Trophoblast cell (in vitro differentiated cells and primary cell): ENCODE results near the gene ALKAL2.

ENCODE experiments used
- DNase-seq, 2 donors: peaks; one replicate each; pipeline ENCODE4 v3.0.0-alpha.2; 2016
- H2AFZ ChIP-seq: 2 replicates; pipeline ENCODE4 v1.6.1; 2013; ENCODE audit warnings: low read length, moderate library complexity, mild to moderate bottlenecking; ENCODE audit not compliant: insufficient read depth, poor library complexity
- H2AK5ac ChIP-seq: 2 replicates; pipeline ENCODE4 v1.6.1; 2013; ENCODE audit warnings: mild to moderate bottlenecking, low read length
- H2BK120ac ChIP-seq: 2 replicates; pipeline ENCODE4 v1.6.1; 2013; ENCODE audit warnings: low read length, mild to moderate bottlenecking, moderate library complexity; ENCODE audit not compliant: insufficient read depth, poor library complexity
- H2BK12ac ChIP-seq: 2 replicates; pipeline ENCODE4 v1.6.1; 2013; ENCODE audit warnings: mild to moderate bottlenecking, low read length, moderate library complexity
- H2BK5ac ChIP-seq: 2 replicates; pipeline ENCODE4 v1.6.1; 2013; ENCODE audit warnings: low read length, low read depth, moderate library complexity, mild to moderate bottlenecking; ENCODE audit not compliant: poor library complexity
- H3K14ac ChIP-seq: 2 replicates; pipeline ENCODE4 v1.6.1; 2013; ENCODE audit warnings: mild to moderate bottlenecking, low read length
- H3K18ac ChIP-seq: 2 replicates; pipeline ENCODE4 v1.6.1; 2013; ENCODE audit warnings: mild to moderate bottlenecking, low read length
- H3K23ac ChIP-seq: 2 replicates; pipeline ENCODE4 v1.6.1; 2013; ENCODE audit warnings: low read length
- H3K27ac ChIP-seq: 2 replicates; pipeline ENCODE4 v1.5.1; 2013; ENCODE audit warnings: low read depth, mild to moderate bottlenecking, inconsistent platforms, low read length, moderate library complexity
- H3K27me3 ChIP-seq: 2 replicates; pipeline ENCODE4 v1.6.1; 2013; ENCODE audit warnings: inconsistent platforms, mild to moderate bottlenecking, low read length, moderate library complexity; ENCODE audit not compliant: insufficient read depth
- H3K36me3 ChIP-seq, 2 experiments: 1 replicate in 1 of 2; 2 replicates in 1 of 2; pipeline ENCODE4 v1.6.1; 2013; ENCODE audit warnings: low read length in 2 of 2, mild to moderate bottlenecking in 2 of 2, moderate library complexity in 1 of 2; ENCODE audit not compliant: insufficient read depth in 2 of 2, control insufficient read depth in 1 of 2
- H3K4ac ChIP-seq: 2 replicates; pipeline ENCODE4 v1.6.1; 2013; ENCODE audit warnings: low read depth, mild to moderate bottlenecking, low read length, moderate library complexity
- H3K4me1 ChIP-seq, 2 experiments: 1 replicate in 1 of 2; 2 replicates in 1 of 2; pipeline ENCODE4 v1.6.1; 2013; ENCODE audit warnings: low read length in 2 of 2, mild to moderate bottlenecking in 2 of 2, moderate library complexity in 1 of 2; ENCODE audit not compliant: insufficient read depth in 2 of 2, control insufficient read depth in 1 of 2
- H3K4me2 ChIP-seq: 2 replicates; pipeline ENCODE4 v1.6.1; 2013; ENCODE audit warnings: inconsistent platforms, mild to moderate bottlenecking, low read length, moderate library complexity
- H3K4me3 ChIP-seq: 2 replicates; pipeline ENCODE4 v1.5.1; 2013; ENCODE audit warnings: mild to moderate bottlenecking, low read depth, low read length, inconsistent platforms
- H3K79me1 ChIP-seq: one replicate; pipeline ENCODE4 v1.6.1; 2013; ENCODE audit warnings: low read length
- H3K79me2 ChIP-seq: 2 replicates; pipeline ENCODE4 v1.6.1; 2013; ENCODE audit warnings: low read length, mild to moderate bottlenecking; ENCODE audit not compliant: control insufficient read depth, insufficient read depth, poor library complexity
- H3K9ac ChIP-seq: 2 replicates; pipeline ENCODE4 v1.6.1; 2013; ENCODE audit warnings: mild to moderate bottlenecking, low read length
- H3K9me3 ChIP-seq: 2 replicates; pipeline ENCODE4 v1.6.1; 2013; ENCODE audit warnings: low read depth, mild to moderate bottlenecking, control low read depth, inconsistent platforms, low read length; ENCODE audit not compliant: insufficient read depth
- H4K12ac ChIP-seq: 2 replicates; pipeline ENCODE4 v1.6.1; 2013; ENCODE audit warnings: low read depth, mild to moderate bottlenecking, low read length, moderate library complexity
- H4K8ac ChIP-seq: 2 replicates; pipeline ENCODE4 v1.6.1; 2013; ENCODE audit warnings: low read depth, mild to moderate bottlenecking, low read length, moderate library complexity
- H4K91ac ChIP-seq: one replicate; pipeline ENCODE4 v1.6.1; 2013; ENCODE audit warnings: low read depth, mild to moderate bottlenecking, low read length, moderate library complexity
- WGBS: extraction: QIAGEN DNeasy Blood & Tissue Kit; methylation state at CpG from one replicate; pipeline ENCODE4 v1.1.7; 2013; ENCODE audit warnings: missing lambda C conversion rate; ENCODE audit not compliant: insufficient read length, insufficient coverage; ENCODE audit errors: extremely low coverage; 5-methylcytosine and 5-hydroxymethylcytosine counted together

ALKAL2 gene

DNA sequence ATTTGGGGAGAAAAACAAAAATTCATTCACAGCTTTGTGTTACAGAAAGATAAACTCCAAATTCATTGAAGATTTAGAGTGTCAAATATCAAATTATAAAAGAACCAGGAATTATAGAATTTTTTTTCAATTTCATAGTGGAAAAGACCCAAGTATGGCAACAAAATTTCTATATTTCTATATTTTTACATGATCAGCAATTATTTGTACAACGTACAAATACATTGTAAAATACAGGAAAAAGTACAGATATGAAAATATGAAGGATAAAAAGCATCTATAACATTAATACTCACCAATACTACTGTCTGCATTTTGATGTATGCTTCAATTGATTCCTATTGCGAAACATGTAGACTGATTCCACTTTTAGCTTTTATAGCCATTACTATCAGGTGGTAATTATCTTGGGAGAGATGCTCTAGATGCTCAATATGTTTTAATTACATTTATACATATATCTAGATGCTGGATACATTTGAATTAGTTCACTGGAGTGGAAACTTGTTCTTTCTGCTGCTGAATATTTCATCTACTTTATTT lies 28.0 kb downstream of the ALKAL2 start:
- no CpG with 5 or more reads among the region's 2 CpGs for WGBS

DNA sequence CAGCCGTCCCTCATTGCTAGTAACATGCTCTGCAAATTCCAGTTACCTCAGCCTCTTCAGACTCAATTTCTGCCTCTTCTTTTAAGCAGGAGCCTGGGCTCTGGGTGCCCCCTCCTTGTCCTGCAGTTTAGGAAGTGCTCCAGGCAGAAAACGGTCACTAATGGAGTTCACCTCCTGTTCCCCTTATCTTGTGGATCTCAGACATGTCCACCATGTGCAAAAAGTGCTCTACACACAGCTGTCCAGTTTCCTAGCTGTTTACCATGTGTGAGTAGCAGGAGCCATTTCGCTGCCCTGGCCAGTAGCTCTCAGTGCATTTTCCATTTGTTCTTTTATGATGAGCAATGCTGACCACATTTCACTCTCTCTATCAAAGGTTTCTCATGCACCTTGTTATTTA lies 29.0 kb downstream of the ALKAL2 start:
- H4K8ac ChIP-seq, result no peak overlapping the region
- no peaks in the 10 kb centered on the region for H3K36me3 ChIP-seq
- no peaks in the 10 kb centered on the region for H3K9me3 ChIP-seq
- H3K4me1 ChIP-seq, result peaks cover 4 to 15% of the 10 kb centered on the region in 2 experiments
- peaks cover 6% of the 10 kb centered on the region for H3K79me1 ChIP-seq
- H4K91ac ChIP-seq, result no peak overlapping the region
- H2BK12ac ChIP-seq, result no peak overlapping the region
- H3K27ac ChIP-seq, result no peak overlapping the region
- no peak overlapping the region for H3K9ac ChIP-seq
- H2AFZ ChIP-seq, result no peak overlapping the region
- H3K79me2 ChIP-seq, result peaks cover 4% of the 10 kb centered on the region
- no peak for DNase-seq
- no CpG with 5 or more reads among the region's 3 CpGs for WGBS
- no peak overlapping the region for H3K4ac ChIP-seq
- H4K12ac ChIP-seq, result no peak overlapping the region
- no peaks in the 10 kb centered on the region for H3K27me3 ChIP-seq
- no peak overlapping the region for H3K18ac ChIP-seq
- H2BK5ac ChIP-seq, result no peak overlapping the region
- H3K4me3 ChIP-seq, result no peak overlapping the region
- no peak overlapping the region for H2BK120ac ChIP-seq
- no peak overlapping the region for H3K14ac ChIP-seq
- no peak overlapping the region for H2AK5ac ChIP-seq
- no peak overlapping the region for H3K4me2 ChIP-seq
- no peak overlapping the region for H3K23ac ChIP-seq

More for the DNA sequence above, 28.0 kb downstream of the ALKAL2 start:
- Histone ChIP-seq H4K8ac (no peak overlapping the region), H2AK5ac (no peak overlapping the region), H2BK5ac (no peak overlapping the region), H3K4me3 (no peak overlapping the region), H3K4me2 (no peak overlapping the region), H2AFZ (no peak overlapping the region), H3K27ac (no peak overlapping the region), H3K4ac (no peak overlapping the region), H3K23ac (no peak overlapping the region), H3K4me1 (peaks cover 4 to 15% of the 10 kb centered on the region in 2 experiments), H4K12ac (no peak overlapping the region), H3K18ac (no peak overlapping the region), H3K79me2 (peaks cover 9% of the 10 kb centered on the region), H3K79me1 (peaks cover 11% of the 10 kb centered on the region), H3K9ac (no peak overlapping the region), H3K36me3 (no peaks in the 10 kb centered on the region), H3K14ac (no peak overlapping the region), H2BK12ac (no peak overlapping the region), H2BK120ac (no peak overlapping the region), H3K27me3 (no peaks in the 10 kb centered on the region), H4K91ac (no peak overlapping the region), H3K9me3 (no peaks in the 10 kb centered on the region)
- DNase-seq, result no peak

DNA sequence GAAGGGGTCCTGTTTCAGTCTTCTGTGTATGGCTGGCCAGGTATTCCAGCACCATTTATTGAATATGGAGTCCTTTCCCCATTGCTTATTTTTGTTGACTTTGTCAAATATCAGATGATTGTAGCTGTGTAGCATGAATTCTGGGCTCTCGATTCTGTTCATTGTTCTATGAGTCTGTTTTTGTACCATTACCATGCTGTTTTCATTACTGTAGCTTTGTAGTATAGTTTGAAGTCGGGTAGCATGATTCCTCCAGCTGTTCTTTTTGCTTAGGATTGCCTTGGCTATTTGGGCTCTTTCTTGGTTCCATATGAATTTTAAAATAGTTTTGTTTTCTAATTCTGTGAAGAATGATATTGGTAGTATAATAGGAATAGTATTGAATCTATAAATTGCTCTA lies 30.0 kb downstream of the ALKAL2 start:
- no peak overlapping the region for H4K12ac ChIP-seq
- H3K4me3 ChIP-seq, result no peak overlapping the region
- no peak overlapping the region for H2BK120ac ChIP-seq
- no peaks in the 10 kb centered on the region for H3K36me3 ChIP-seq
- H3K18ac ChIP-seq, result no peak overlapping the region
- no peaks in the 10 kb centered on the region for H3K9me3 ChIP-seq
- no peak overlapping the region for H2AFZ ChIP-seq
- H3K23ac ChIP-seq, result no peak overlapping the region
- no peak overlapping the region for H3K4me2 ChIP-seq
- no peak overlapping the region for H2AK5ac ChIP-seq
- no peak overlapping the region for H3K14ac ChIP-seq
- no CpG with 5 or more reads among the region's 2 CpGs for WGBS
- H3K9ac ChIP-seq, result no peak overlapping the region
- H3K79me1 ChIP-seq, result no peaks in the 10 kb centered on the region
- no peak overlapping the region for H2BK12ac ChIP-seq
- H3K27me3 ChIP-seq, result no peaks in the 10 kb centered on the region
- peaks cover 4 to 10% of the 10 kb centered on the region in 2 experiments for H3K4me1 ChIP-seq
- H3K27ac ChIP-seq, result no peak overlapping the region
- no peak overlapping the region for H2BK5ac ChIP-seq
- no peak overlapping the region for H4K8ac ChIP-seq
- H3K79me2 ChIP-seq, result no peaks in the 10 kb centered on the region
- no peak overlapping the region for H3K4ac ChIP-seq
- no peak for DNase-seq
- H4K91ac ChIP-seq, result no peak overlapping the region

DNA sequence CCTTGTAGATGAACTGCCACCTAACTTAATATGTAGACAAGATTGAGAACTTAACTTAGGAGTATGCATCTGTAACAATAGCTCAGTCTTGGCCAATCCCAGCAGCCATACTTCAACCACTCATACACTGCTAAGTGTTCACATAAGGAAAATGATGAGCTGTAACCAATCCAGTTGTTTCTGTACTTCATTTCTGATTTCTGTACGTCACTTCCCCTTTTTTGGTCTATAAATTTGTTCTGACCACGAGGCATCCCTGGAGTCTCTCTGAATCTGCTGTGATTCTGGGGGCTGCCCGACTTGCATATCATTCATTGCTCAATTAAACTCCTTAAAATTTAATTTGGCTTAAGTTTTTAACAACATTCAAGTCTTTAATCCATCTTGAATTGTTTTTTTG lies 30.5 kb downstream of the ALKAL2 start:
- WGBS, result no CpG with 5 or more reads among the region's 3 CpGs
- Histone ChIP-seq H3K4me2 (no peak overlapping the region), H3K18ac (no peak overlapping the region), H3K36me3 (no peaks in the 10 kb centered on the region), H2BK12ac (no peak overlapping the region), H3K9ac (no peak overlapping the region), H3K23ac (no peak overlapping the region), H3K27me3 (no peaks in the 10 kb centered on the region), H4K12ac (no peak overlapping the region), H3K9me3 (no peaks in the 10 kb centered on the region), H3K14ac (no peak overlapping the region), H4K91ac (no peak overlapping the region), H2AK5ac (no peak overlapping the region), H3K79me1 (no peaks in the 10 kb centered on the region), H4K8ac (no peak overlapping the region), H2BK5ac (no peak overlapping the region), H3K4ac (no peak overlapping the region), H3K27ac (no peak overlapping the region), H3K79me2 (no peaks in the 10 kb centered on the region), H3K4me1 (peaks cover 2 to 10% of the 10 kb centered on the region in 2 experiments), H3K4me3 (no peak overlapping the region), H2AFZ (no peak overlapping the region), H2BK120ac (no peak overlapping the region)
- DNase-seq, result no peak
